ENCODE measurements around the gene REM1. TPM values are rescaled to one million over a fixed set of nuclear protein-coding genes. Genes with fewer than 3 reads are reported as not detected.

REM1 gene
- total RNA-seq, 4 donors from 2014 or later = 1.4 to 5.3 (median 2.7) TPM

DNA sequence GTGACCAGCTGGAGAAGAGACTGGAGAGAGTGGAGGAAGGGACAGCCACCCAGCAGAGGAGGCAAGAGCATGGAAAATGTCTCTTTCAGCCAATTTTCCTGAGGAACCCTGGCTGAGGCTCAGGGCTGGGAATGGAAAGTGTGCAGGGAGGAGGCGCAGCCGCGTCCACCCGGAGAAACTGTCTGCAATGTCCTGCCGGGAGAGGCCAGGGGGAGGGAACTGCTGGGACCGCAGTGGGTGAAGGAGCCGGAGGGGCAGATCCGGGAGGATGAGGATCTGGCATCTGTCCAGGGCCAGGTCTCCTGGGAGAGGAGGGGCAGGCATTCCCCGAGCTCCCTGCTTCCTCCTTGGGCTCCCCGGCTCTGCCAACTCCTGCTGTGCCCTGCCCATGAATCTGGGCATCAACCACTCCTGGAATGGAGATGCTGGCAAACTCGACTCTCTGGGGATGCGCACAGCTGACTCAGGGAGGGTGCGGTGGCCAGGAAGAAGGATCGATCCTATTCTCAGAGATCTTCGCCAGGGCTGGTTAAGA lies 21.7 kb downstream of the REM1 start:
- TF ChIP-seq, protein P1, sequence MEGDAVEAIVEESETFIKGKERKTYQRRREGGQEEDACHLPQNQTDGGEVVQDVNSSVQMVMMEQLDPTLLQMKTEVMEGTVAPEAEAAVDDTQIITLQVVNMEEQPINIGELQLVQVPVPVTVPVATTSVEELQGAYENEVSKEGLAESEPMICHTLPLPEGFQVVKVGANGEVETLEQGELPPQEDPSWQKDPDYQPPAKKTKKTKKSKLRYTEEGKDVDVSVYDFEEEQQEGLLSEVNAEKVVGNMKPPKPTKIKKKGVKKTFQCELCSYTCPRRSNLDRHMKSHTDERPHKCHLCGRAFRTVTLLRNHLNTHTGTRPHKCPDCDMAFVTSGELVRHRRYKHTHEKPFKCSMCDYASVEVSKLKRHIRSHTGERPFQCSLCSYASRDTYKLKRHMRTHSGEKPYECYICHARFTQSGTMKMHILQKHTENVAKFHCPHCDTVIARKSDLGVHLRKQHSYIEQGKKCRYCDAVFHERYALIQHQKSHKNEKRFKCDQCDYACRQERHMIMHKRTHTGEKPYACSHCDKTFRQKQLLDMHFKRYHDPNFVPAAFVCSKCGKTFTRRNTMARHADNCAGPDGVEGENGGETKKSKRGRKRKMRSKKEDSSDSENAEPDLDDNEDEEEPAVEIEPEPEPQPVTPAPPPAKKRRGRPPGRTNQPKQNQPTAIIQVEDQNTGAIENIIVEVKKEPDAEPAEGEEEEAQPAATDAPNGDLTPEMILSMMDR (IDR thresholded peaks at IDR 0.05; ENCODE audit: low read depth) = no peak

DNA sequence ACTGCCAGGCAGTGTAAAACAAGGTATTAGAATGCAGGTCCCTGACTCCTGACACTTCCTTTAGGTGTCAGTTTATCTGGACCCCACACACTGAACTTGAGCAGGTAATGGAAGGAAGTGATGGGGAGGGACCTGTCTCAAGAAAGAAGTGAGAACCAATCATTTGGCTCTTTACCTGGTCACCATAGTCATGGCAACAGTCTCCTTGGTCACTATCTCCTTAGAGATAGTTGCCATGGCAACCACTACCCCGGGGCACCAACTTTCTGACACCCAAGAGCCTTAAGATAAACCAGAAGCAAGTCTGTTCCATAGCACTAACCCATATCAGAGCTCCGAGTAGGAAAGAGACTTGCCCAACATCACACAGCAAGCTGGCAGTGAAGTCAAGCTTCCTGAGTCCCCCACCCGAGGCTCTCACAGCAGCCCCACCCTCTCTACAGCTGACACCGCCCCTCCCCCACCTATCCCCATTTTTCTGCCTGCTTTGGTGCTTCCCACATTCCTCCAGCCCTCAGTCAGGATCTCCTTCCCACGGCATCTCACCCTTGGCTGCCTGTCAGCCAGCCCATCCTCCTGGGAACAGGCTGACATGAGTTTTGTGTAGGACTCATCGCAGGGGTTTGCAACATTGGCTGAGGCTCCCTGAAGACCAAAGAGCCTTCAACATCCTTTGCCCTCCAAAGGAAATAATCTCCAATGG lies 22.9 kb downstream of the REM1 start:
- TF ChIP-seq, protein P1 (IDR thresholded peaks at IDR 0.05; ENCODE audit: low read depth) = no peak

DNA sequence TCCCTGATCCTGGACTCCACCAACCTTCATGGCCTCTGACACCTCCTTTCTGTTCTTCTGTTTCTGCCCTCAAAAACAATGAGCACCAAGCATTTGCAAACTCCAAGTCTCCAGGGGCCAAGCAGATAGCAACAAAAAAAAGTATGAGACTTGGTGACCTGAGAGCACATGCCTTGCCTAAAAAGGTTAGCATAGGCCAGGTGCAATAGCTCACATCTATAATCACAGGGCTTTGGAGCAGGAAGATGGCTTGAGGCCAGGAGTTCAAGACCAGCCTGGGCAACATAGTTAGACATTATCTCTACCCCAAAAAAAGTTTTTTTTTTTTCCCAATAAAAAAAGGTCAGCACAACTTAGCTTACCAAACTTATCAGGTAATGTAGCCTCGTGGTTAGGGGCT lies 25.4 kb downstream of the REM1 start:
- TF ChIP-seq, protein P1 (IDR thresholded peaks at IDR 0.05; ENCODE audit: low read depth) = no peak

DNA sequence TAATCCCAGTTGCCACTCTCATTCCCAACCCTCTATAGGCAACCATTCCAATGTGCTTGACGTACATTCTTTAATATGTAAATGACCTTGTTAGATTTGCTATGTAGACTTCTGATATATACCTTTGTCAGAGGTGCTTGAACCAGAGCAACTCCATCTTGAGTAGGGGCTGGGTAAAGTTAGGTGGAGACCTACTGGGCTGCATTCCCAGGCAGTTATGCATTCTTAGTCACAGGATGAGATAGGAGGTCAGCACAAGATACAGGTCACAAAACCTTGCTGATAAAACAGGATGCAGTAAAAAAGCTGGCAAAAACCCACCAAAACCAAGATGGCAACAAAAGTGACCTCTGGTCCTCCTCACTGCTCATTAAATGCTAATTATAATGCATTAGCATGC lies 30.8 kb downstream of the REM1 start:
- TF ChIP-seq, protein P1 (IDR thresholded peaks at IDR 0.05; ENCODE audit: low read depth) = no peak

DNA sequence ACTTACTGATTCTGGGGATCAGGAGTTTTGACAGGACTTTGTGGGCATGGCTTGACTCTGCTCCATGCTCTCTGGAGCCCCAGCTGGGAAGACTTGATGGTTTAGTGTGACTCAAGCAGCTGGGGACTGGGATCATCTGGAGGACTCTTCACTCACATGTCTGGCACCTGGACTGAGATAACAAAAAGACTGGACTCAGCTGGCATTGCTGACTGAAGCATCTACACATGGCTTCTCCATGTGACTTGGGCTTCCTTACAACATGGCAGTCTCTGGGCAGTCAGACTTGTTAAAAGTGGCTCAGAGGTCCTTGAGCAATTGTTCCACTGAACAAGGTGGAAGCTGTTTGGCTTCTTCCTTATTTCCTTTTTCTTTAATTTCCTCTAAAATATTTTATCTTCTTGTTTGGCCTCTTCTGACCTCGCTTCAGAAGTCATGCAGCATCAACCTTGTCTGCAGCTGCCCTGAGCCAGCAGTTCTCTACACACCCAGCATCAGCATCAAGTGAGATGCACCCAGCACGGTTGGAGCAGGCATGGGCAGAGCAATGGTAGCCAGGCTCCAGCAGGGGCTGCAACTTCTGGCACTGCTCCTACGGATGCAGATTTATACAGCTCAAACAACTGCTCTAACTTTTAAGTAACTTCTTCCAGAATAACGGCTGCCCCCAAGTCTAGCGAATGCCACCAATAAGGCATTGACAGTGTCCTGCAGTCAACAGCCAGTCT lies 33.6 kb downstream of the REM1 start:
- TF ChIP-seq, protein P1 (IDR thresholded peaks at IDR 0.05; ENCODE audit: low read depth) = no peak

DNA sequence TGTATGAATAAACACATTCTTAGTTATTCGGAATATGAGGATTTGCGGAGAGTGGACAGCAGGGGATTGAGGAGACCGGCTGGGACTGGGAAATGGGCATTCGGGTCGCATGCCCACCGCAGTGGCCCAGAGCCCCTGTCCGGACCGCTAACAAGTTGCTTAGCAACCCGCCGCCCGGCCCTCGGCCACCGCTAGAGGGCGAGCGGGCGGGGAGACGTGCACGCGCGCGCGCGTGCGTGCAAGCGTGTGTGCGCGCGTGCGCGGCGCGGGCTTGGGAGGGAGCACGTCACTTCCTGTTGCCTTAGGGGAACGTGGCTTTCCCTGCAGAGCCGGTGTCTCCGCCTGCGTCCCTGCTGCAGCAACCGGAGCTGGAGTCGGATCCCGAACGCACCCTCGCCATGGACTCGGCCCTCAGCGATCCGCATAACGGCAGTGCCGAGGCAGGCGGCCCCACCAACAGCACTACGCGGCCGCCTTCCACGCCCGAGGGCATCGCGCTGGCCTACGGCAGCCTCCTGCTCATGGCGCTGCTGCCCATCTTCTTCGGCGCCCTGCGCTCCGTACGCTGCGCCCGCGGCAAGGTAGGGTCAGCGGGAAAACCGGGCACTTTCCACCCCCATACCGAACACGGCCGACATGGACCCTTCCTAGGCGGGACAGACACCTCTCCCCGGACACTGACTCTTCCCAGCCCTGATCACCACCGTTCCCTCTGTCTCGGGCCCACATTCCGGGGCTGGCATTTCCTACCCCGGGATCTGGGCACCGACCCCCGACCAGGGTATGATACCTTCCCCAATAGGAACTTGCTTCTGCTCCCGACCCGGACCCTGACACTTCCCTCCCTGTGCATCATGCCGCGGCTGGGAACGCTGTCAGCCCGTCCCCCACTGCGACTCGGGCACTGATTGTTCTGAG lies 39.3 kb downstream of the REM1 start, which contains the start of gene HM13:
Gene HM13, plus strand, starts transcription at position 289 of the 918 bp plus-strand sequence. Its CDS starts 110 bp downstream, at position 399.
- TF ChIP-seq, protein P1 (IDR thresholded peaks at IDR 0.05; ENCODE audit: low read depth) = no peak

All from subcutaneous adipose tissue (tissue), 4 donors.